Stomach (tissue), 9 donors: ENCODE results near the gene IVL. TPM values are rescaled to one million over a fixed set of nuclear protein-coding genes. Genes with fewer than 3 reads are reported as not detected.

Experiments
- DNase-seq, 2 donors: peaks; one replicate each; pipeline versions ENCODE4 v3.0.0 to v3.0.0-alpha.2; 2013 to 2019
- H3K27ac ChIP-seq, 5 donors: fragments of 200-600 bp in 4 of 5; sonication (generic) in 4 of 5; one replicate each; pipeline ENCODE4 v1.5.1; 2013 to 2019; ENCODE audit warnings: mild to moderate bottlenecking in 1 of 5, moderate library complexity in 1 of 5
- H3K27me3 ChIP-seq, 3 donors: fragments of 200-600 bp; sonication (generic); one replicate each; pipeline ENCODE4 v1.5.1; 2017 to 2019; ENCODE audit warnings: mixed run types in 1 of 3
- H3K36me3 ChIP-seq, 4 donors: fragments of 200-600 bp; sonication (generic); 1 replicate in 3 of 4; 2 replicates in 1 of 4; pipeline ENCODE4 v1.5.1; 2016 to 2019
- H3K4me1 ChIP-seq, 4 donors: fragments of 200-600 bp; sonication (generic); one replicate each; pipeline ENCODE4 v1.5.1; 2016 to 2019
- H3K4me3 ChIP-seq, 4 donors: fragments of 200-600 bp; sonication (generic) in 3 of 4; one replicate each; pipeline ENCODE4 v1.5.1; 2016 to 2019; ENCODE audit warnings: mild to moderate bottlenecking in 1 of 4
- H3K9me3 ChIP-seq, 4 donors: fragments of 200-600 bp; sonication (generic); one replicate each; pipeline ENCODE4 v1.5.1; 2016 to 2019
- EP300 ChIP-seq: sonication (generic); formaldehyde crosslinking; IDR thresholded peaks from one replicate; pipeline ENCODE4 v1.6.1; 2017; ENCODE audit warnings: antibody characterized with exemption
- POLR2A ChIP-seq, 4 donors: fragments of 450-650 bp; IDR thresholded peaks; one replicate each; pipeline ENCODE4 v1.6.1; 2016; ENCODE audit warnings: antibody characterized with exemption in 4 of 4, control low read depth in 2 of 4, mild to moderate bottlenecking in 1 of 4, moderate library complexity in 1 of 4
- POLR2AphosphoS5 ChIP-seq, 3 donors: sonication (generic); formaldehyde crosslinking; IDR thresholded peaks; one replicate each; pipeline ENCODE4 v1.6.1; 2016; ENCODE audit warnings: antibody characterized with exemption in 3 of 3
- WGBS, 5 donors: extraction: QIAGEN DNeasy Blood & Tissue Kit in 3 of 5; methylation state at CpG; one replicate each; pipeline versions ENCODE4 v1.1.5 to v1.1.7; 2013 to 2018; 5-methylcytosine and 5-hydroxymethylcytosine counted together
- intact Hi-C: fragments of 100-400 bp; cut with DNase I; formaldehyde crosslinking; loops from one replicate; pipeline ENCODE4 v1.15.1; 2023; ENCODE audit warnings: low total_unique reads
- polyA plus RNA-seq, 3 donors: library from polyadenylated mRNA; stranded (reverse); fragments of 200-250 nt; gene quantifications; one replicate each; pipeline ENCODE4 v1.2.3, GENCODE V29; 2013
- total RNA-seq, 5 donors: library from RNA; depleted of rRNA; stranded (reverse); fragments of >200 nt; gene quantifications; one replicate each; pipeline versions ENCODE4 v1.1.0 to v1.2.3, GENCODE V29; 2014 to 2016
- TF ChIP-seq, protein P1 (sequence below), 7 experiments: fragments of 450-650 bp in 4 of 7; fragments of 200-600 bp in 3 of 7; sonication (generic) in 3 of 7; IDR thresholded peaks; one replicate each; pipeline ENCODE4 v1.5.1; 2016 to 2019; ENCODE audit warnings: antibody characterized with exemption in 7 of 7, control low read depth in 2 of 7, mild to moderate bottlenecking in 1 of 7
- donor health status: healthy with polysubstance abuse.
- donor health status: Bipolar disorder and iron deficiency.
- donor health status: healthy.

The IVL gene
- total and polyA plus RNA-seq, 8 donors = 11.5 TPM; not detected in 7

DNA sequence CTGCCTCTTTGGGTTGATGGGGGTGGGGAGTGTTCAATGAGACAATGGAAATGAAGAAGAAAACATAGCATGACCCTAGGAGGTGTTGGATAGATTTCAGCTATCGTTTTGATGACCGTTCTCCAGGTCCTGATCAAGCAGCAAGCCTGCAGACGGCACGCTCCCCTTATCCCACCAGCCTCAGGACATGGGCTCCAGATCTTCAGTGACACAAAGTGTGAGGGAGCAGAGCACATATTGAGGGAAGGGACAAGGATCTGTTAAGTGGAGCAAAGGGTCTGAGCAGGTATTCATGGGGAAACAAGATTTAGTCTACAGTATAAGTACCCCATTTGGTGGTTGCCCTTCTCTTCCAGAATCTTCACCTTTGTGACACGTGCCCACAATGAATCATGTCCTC is 43.4 kb downstream of the IVL start:
- 78 to 83% (median 80%) methylated on average over 5 of the region's 5 CpGs for WGBS, 5 donors
- Histone ChIP-seq H3K9me3 (no peaks in the 10 kb centered on the region), H3K36me3 (no peaks in the 10 kb centered on the region), H3K27ac (no peak overlapping the region), H3K27me3 (peaks cover 0 to 9% (median 0%) of the 10 kb centered on the region in 3 donors), H3K4me3 (no peak overlapping the region), H3K4me1 (no peaks in the 10 kb centered on the region)
- intact Hi-C loops = no loop called here
- no peak for DNase-seq
- TF ChIP-seq POLR2AphosphoS5 (IDR thresholded peaks at IDR 0.05) (no peak), POLR2A (IDR thresholded peaks at IDR 0.05) (no peak), EP300 (no peak)
- TF ChIP-seq, protein P1, sequence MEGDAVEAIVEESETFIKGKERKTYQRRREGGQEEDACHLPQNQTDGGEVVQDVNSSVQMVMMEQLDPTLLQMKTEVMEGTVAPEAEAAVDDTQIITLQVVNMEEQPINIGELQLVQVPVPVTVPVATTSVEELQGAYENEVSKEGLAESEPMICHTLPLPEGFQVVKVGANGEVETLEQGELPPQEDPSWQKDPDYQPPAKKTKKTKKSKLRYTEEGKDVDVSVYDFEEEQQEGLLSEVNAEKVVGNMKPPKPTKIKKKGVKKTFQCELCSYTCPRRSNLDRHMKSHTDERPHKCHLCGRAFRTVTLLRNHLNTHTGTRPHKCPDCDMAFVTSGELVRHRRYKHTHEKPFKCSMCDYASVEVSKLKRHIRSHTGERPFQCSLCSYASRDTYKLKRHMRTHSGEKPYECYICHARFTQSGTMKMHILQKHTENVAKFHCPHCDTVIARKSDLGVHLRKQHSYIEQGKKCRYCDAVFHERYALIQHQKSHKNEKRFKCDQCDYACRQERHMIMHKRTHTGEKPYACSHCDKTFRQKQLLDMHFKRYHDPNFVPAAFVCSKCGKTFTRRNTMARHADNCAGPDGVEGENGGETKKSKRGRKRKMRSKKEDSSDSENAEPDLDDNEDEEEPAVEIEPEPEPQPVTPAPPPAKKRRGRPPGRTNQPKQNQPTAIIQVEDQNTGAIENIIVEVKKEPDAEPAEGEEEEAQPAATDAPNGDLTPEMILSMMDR (IDR thresholded peaks at IDR 0.05) = no peak

DNA sequence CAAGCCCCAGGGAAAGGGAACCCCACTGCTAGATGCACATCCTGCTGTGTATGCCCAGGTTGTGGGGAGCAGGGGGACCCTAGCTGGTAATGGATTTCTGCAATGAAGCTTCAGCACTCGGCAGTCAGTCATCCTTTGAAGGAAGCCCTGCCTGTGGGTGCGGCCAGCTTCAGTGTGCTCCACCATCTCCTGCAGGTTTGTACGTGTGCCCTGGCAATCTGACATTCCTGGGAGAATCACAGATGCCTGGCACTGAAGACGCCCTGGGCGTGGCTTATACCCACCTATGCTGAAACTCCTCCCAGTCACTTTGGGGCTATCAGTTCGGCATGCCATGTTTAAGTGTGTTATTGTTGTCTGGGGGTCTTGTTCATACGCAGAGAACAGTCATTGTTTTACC is 45.4 kb downstream of the IVL start:
- 65 to 81% (median 67%) methylated on average over 5 to 7 of the region's 7 CpGs for WGBS, 5 donors
- Histone ChIP-seq H3K27me3 (no peaks in the 10 kb centered on the region), H3K4me1 (no peaks in the 10 kb centered on the region), H3K27ac (no peak overlapping the region), H3K36me3 (no peaks in the 10 kb centered on the region), H3K4me3 (no peak overlapping the region), H3K9me3 (no peaks in the 10 kb centered on the region)
- no peak for DNase-seq
- TF ChIP-seq, protein P1 (IDR thresholded peaks at IDR 0.05) = no peak
- intact Hi-C loops = no loop called here

DNA sequence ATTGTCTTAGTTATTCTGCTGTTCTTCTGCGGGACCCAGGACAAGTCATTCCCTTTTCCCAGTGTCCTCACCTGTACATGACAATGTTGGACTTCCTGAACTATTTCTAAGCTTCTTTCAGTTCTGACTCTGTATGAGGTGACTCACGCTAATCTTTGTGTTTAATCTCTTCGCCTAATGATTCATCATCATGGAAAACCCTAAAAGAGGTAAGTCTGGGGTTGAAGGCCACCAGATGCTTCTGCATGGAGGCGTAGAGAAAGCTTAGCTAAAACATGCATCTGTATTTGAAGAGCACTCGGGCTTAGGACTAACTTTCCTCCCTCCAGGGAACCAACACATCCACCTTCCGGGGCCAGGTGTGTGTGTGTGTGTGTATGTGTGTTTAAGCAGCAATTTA is 46.1 kb downstream of the IVL start:
- no peak for DNase-seq
- intact Hi-C loops = no loop called here
- Histone ChIP-seq H3K9me3 (no peaks in the 10 kb centered on the region), H3K27me3 (no peaks in the 10 kb centered on the region), H3K36me3 (no peaks in the 10 kb centered on the region), H3K27ac (peak overlapping the region in 1 of 5 donors; percentile 20), H3K4me3 (no peak overlapping the region), H3K4me1 (no peaks in the 10 kb centered on the region)
- TF ChIP-seq, protein P1 (IDR thresholded peaks at IDR 0.05) = no peak
- no peak for TF ChIP-seq POLR2AphosphoS5 (IDR thresholded peaks at IDR 0.05)
- WGBS, 5 donors = 73 to 77% (median 75%) methylated on average over 6 of the region's 6 CpGs

DNA sequence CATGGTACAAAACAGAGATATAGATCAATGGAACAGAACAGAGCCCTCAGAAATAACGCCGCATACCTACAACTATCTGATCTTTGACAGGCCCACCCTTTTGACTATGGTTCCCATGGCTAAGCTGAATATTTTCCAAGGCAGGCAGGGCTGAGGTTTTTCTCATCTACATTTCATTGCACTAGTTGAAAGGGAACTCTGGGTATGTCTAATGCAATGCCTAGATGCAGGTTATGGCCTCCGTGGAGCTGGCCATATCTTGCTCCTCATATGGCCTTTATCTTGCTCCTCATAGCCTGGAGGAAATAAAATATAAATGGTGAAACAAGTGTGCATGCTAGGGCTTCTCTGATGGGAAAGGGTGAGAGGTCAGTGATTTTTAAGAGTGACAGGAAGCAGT is 49.2 kb downstream of the IVL start:
- Histone ChIP-seq H3K4me3 (no peak overlapping the region), H3K27me3 (peaks cover 0 to 5% (median 0%) of the 10 kb centered on the region in 3 donors), H3K27ac (no peak overlapping the region), H3K9me3 (no peaks in the 10 kb centered on the region), H3K36me3 (no peaks in the 10 kb centered on the region), H3K4me1 (no peaks in the 10 kb centered on the region)
- DNase-seq = no peak
- intact Hi-C loops = no loop called here
- WGBS, 5 donors = 84 to 89% (median 84%) methylated on average over 3 of the region's 3 CpGs
- TF ChIP-seq POLR2AphosphoS5 (IDR thresholded peaks at IDR 0.05) = no peak
- no peak for TF ChIP-seq EP300
- TF ChIP-seq POLR2A (IDR thresholded peaks at IDR 0.05) = no peak

DNA sequence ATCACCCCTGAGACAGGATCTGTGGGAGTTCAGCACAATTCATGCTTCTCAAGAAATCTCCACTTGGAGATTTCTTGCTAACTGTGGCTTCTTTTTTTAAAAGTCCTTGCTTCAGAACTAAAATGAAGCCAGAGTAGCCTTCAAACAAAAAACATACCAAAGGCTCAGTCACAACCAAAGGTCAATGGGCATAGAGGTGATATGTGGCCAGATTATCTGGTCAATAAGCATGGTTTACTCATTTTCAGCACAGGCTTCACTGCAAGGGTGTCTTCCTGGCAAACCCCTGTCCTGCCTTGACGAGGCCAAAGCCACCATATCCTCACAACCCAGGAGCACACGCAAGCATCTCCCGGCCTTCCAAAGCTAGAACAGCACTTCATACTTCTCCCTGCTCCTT is 50.9 kb downstream of the IVL start:
- intact Hi-C loops = no loop called here
- WGBS, 5 donors = 80 to 97% (median 87%) methylated on average over 3 of the region's 3 CpGs
- no peak for DNase-seq
- TF ChIP-seq POLR2AphosphoS5 (IDR thresholded peaks at IDR 0.05) = no peak
- no peak for TF ChIP-seq POLR2A (IDR thresholded peaks at IDR 0.05)
- TF ChIP-seq, protein P1 (IDR thresholded peaks at IDR 0.05) = no peak
- TF ChIP-seq EP300 = no peak
- H3K9me3 ChIP-seq = no peaks in the 10 kb centered on the region
- no peak overlapping the region for H3K4me3 ChIP-seq
- H3K27me3 ChIP-seq = peaks cover 0 to 5% (median 0%) of the 10 kb centered on the region in 3 donors
- no peaks in the 10 kb centered on the region for H3K4me1 ChIP-seq
- no peak overlapping the region for H3K27ac ChIP-seq
- H3K36me3 ChIP-seq = no peaks in the 10 kb centered on the region
